VCaP (cell line): ENCODE data around the gene NAA38.

Source experiments
- H3K27ac ChIP-seq: fragments of 450-650 bp; 2 replicates; pipeline ENCODE4 v1.5.1; 2017
- TF ChIP-seq, protein P1 (sequence below): fragments of 450-650 bp; conservative IDR thresholded peaks from 2 replicates; pipeline ENCODE4 v1.5.1; 2017; ENCODE audit warnings: mild to moderate bottlenecking, moderate library complexity

Gene NAA38

DNA sequence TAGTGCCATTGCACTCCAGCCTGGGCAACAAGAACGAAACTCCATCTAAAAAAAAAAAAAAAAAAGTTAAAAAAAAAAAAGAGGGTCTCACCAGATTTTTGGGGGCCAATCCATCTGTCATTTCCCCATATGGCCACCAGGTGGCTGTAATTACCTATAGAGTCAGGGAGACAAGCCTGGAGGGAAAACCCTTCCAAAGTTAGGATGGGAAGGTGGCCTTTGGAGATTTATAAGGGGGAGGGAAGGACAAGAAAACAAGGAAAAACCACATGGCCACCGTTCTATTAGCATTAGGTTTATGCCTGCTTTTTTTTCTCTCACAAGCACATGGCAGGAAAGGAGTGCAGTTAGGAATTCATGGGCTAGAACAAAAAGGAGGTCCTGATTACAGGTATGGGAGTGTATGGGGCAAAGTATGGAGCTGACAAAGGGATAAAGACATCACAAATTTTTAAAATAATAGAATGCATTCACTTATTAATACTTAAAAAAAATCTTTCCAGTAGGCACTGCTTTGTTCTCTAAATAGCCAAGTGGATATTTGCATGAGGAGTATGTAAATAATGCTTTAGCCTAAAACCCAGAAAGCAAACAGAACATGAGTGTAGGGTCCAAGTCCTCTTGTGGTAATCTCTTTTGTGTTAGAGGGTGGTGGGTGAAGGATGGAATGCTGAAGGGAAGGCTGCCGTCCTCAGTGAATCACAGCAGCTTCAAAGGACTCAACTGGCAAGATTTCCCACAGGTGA, 5.5 kb upstream of the NAA38 start:
- TF ChIP-seq, protein P1, sequence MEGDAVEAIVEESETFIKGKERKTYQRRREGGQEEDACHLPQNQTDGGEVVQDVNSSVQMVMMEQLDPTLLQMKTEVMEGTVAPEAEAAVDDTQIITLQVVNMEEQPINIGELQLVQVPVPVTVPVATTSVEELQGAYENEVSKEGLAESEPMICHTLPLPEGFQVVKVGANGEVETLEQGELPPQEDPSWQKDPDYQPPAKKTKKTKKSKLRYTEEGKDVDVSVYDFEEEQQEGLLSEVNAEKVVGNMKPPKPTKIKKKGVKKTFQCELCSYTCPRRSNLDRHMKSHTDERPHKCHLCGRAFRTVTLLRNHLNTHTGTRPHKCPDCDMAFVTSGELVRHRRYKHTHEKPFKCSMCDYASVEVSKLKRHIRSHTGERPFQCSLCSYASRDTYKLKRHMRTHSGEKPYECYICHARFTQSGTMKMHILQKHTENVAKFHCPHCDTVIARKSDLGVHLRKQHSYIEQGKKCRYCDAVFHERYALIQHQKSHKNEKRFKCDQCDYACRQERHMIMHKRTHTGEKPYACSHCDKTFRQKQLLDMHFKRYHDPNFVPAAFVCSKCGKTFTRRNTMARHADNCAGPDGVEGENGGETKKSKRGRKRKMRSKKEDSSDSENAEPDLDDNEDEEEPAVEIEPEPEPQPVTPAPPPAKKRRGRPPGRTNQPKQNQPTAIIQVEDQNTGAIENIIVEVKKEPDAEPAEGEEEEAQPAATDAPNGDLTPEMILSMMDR, result peak; percentile 75
- peak overlapping the region; percentile 64 for H3K27ac ChIP-seq

GRCh38 chr17:7859028-7859427, 1.7 kb upstream of the NAA38 start:
- TF ChIP-seq, protein P1, result no peak
- H3K27ac ChIP-seq, result peak overlapping the region; percentile 91

DNA sequence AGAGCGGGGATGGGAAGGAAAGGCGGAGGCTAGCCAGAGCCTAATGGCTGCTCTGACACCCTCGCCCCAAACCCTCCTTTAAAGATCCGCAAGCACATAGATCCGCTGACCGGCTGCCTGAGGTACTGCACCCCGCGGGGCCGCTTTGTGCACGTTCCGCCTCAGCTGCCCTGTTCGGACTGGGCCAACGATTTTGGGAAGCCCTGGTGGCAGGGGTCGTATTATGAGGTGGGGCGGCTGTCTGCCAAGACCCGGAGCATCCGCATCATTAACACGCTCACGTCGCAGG, 1.1 kb upstream of the NAA38 start:
- TF ChIP-seq, protein P1, result peak; percentile 25; the same call in 1 of the 2 replicates
- peak overlapping the region; percentile 91 for H3K27ac ChIP-seq

GRCh38 chr17:7857713-7858521, 558 bp upstream of the NAA38 start, which contains the start of gene CYB5D1:
TSS of gene CYB5D1 (plus strand) at chr17:7858003. CDS start at chr17:7858135, 132 bp downstream.
- H3K27ac ChIP-seq, result peak within 1 kb of the TSS; percentile 91
- TF ChIP-seq, protein P1, result no peak

DNA sequence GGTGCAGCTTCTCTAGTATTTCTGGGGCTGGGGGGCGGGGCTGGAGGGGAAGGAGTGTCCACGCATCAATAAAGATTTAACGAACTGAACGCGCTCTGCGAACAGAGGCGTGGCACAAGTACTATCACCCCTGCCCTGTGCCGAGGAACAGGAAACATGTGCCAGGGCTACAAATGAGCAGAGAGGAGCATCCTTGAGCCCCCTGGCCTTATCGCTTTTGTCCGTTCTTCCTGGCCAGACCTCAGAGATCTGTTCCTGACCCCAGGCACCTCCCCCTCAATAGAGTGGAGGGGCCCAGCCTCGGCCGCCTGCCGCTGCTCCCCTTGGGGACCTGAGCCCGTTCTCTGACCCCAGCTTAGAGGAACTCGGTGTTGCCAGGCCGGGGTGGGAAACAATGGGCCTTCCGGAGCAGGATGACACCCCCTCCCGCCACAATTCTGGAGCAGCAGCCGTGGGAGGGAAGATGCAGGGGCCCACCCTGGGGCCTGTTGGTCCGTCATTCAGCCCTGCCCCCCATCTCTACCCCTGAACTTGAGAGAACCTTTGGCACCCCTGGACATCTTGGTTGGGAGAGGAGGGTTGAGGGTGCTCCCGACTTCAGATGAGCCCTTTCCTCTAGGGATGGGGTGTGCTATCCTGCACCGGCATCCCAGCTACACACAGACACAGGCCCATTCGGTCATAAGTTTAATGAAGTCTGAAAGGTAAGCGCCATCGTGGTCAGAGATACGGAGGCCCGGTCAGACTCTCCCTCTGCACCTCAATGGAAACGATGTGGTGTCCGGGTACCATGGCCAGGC, 1.1 kb downstream of the NAA38 start:
- TF ChIP-seq, protein P1, result no peak

GRCh38 chr17:7855660-7856010, 1.7 kb downstream of the NAA38 start:
- peak overlapping the region; percentile 91 for H3K27ac ChIP-seq
- TF ChIP-seq, protein P1, result no peak

More for the DNA sequence above, 1.1 kb downstream of the NAA38 start:
- H3K27ac ChIP-seq, result peak overlapping the region; percentile 91
